Measurements from ENCODE around the gene LYPD6B.

Gene LYPD6B

DNA sequence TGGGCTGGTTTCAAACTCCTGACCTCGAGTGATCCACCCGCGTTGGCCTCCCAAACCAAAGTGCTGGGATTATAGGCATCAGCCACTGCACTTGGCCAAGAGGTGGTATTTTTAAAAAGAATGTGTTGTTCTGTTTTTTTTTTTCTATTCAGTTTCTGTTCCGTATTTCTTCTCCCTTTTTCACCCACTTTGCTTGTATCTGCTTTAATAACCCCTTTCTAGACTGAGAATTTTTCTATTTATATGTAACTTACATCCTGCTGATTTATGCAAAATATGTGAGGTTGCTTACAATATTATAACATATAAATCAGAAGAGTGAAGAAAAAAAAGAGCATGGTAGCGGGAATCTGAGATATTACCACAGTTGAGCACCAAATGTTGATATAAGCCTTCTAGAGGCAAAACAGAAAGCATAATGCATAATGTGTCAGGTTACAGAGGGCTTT lies 17.2 kb upstream of the LYPD6B start:
- DNase-seq (ENCODE audit: low read depth) = no peak
- no peak overlapping the region for H3K4me3 ChIP-seq (ENCODE audit: low read length)
- TF ChIP-seq, protein P1, sequence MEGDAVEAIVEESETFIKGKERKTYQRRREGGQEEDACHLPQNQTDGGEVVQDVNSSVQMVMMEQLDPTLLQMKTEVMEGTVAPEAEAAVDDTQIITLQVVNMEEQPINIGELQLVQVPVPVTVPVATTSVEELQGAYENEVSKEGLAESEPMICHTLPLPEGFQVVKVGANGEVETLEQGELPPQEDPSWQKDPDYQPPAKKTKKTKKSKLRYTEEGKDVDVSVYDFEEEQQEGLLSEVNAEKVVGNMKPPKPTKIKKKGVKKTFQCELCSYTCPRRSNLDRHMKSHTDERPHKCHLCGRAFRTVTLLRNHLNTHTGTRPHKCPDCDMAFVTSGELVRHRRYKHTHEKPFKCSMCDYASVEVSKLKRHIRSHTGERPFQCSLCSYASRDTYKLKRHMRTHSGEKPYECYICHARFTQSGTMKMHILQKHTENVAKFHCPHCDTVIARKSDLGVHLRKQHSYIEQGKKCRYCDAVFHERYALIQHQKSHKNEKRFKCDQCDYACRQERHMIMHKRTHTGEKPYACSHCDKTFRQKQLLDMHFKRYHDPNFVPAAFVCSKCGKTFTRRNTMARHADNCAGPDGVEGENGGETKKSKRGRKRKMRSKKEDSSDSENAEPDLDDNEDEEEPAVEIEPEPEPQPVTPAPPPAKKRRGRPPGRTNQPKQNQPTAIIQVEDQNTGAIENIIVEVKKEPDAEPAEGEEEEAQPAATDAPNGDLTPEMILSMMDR (conservative IDR thresholded peaks at IDR 0.05; ENCODE audit: low read depth, low read length) = no peak

DNA sequence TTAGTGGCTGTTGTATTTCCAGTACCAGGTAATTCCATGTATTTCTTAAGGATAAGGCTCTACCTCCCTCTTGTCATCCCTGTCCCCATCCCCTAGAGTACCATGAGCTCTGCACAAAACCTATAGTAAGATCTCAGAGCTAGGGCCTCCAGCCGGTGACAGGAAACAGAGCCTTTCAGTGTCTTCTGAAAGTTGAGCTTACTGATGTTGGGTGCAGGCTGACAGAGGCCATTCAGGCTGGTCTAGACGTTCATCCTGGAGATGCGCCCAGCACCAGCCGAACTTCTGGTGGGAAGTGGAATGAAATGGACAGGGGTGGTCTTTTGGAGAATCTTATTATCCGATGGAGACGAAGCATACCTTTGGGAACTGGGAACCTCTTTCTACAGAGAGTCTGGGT lies 16.7 kb upstream of the LYPD6B start:
- H3K4me3 ChIP-seq (ENCODE audit: low read length) = no peak overlapping the region
- DNase-seq (ENCODE audit: low read depth) = no peak
- TF ChIP-seq, protein P1 (conservative IDR thresholded peaks at IDR 0.05; ENCODE audit: low read depth, low read length) = no peak

DNA sequence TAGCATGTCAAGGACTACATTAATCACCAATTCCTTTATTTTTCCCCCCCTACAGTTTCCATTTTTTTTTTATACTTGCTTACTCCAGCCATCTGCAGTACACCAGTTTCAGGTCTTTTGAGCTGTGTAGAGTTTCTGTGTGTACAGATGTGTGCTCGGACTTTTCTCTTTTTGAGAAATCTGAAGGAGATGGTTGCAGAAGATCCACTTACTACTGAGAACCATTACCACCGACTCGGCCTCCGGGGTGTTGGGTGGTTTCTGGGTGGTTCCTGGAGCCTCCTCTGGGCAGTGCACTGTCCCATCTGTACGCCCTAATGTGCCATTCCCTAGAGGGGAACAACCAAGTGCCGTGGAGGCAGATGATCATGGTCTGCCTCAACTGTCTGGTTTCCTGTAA lies 15.4 kb upstream of the LYPD6B start:
- no peak overlapping the region for H3K4me3 ChIP-seq (ENCODE audit: low read length)
- TF ChIP-seq, protein P1 (conservative IDR thresholded peaks at IDR 0.05; ENCODE audit: low read depth, low read length) = no peak
- no peak for DNase-seq (ENCODE audit: low read depth)

DNA sequence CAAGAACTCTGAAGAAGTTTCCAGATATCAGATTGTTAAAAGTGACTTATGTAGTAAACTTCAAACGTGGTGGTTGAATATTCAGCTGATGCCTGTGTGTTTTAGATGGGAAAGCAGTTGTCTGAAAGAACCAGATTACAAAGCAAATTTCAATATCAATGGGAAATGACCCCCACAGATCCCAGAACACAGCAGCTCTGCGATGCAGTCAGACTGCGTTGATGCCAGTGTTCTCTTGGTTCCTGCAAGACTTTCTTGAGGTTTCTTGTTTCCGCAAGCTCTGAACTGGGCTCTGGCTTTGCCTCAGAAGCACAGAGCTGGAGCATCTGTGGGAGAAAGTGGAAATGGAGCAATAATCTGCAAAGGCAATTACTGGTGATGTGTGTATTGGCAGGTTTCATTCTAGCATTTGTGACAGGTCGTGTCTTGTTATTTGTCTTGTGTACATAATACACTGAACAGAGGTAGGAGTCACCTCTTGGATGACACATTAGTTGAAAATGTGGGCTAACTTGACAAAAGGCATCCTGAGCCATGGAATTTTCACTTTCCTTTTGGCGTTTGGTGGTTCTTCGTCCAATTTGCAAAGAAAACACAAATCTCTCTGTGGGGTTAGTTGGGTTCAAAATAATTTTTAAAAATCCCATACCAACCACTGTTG lies 10.8 kb upstream of the LYPD6B start:
- TF ChIP-seq, protein P1 (conservative IDR thresholded peaks at IDR 0.05; ENCODE audit: low read depth, low read length) = no peak
- no peak overlapping the region for H3K4me3 ChIP-seq (ENCODE audit: low read length)
- no peak for DNase-seq (ENCODE audit: low read depth)

DNA sequence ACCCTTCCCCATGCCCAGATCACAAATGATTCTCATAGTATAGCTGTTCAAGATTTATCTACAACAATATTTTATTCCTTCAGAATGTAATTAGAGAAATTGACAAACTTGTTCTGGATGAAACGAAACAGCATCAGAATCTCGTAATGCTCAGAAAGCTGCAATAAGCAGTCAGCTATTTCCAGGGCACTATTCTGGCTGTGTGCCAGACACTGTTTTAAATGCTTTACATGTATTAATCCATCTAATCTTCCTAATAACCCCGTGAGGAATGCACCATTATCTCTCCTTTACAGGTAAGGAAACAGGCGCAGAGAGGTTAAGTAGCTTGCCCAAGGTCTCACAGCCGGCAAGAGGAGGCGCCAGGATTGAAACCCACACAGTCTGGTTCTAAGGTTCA lies 10.1 kb upstream of the LYPD6B start:
- TF ChIP-seq, protein P1 (conservative IDR thresholded peaks at IDR 0.05; ENCODE audit: low read depth, low read length) = no peak
- H3K4me3 ChIP-seq (ENCODE audit: low read length) = no peak overlapping the region

DNA sequence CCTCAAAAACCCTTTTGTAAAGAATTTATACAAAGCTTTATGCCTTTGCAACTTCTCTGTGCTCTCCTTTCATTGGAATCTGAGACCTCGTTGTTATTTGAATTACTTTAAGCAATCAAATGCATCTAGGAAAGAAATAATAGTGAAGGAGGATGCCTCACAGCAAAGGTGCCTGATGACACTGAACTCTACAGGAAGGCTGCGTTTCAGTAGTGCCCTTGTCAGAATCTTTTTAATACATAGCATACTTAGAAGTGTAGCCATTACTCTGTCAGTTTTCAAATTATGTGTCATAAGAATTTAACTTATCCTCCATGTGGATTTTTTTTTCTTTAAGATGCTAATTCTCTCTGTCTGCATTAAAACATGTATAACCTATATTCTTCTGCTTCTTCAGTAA lies 9.6 kb upstream of the LYPD6B start:
- DNase-seq (ENCODE audit: low read depth) = no peak
- TF ChIP-seq, protein P1 (conservative IDR thresholded peaks at IDR 0.05; ENCODE audit: low read depth, low read length) = no peak
- no peak overlapping the region for H3K4me3 ChIP-seq (ENCODE audit: low read length)

More for the DNA sequence above, 10.1 kb upstream of the LYPD6B start:
- no peak for DNase-seq (ENCODE audit: low read depth)

DNA sequence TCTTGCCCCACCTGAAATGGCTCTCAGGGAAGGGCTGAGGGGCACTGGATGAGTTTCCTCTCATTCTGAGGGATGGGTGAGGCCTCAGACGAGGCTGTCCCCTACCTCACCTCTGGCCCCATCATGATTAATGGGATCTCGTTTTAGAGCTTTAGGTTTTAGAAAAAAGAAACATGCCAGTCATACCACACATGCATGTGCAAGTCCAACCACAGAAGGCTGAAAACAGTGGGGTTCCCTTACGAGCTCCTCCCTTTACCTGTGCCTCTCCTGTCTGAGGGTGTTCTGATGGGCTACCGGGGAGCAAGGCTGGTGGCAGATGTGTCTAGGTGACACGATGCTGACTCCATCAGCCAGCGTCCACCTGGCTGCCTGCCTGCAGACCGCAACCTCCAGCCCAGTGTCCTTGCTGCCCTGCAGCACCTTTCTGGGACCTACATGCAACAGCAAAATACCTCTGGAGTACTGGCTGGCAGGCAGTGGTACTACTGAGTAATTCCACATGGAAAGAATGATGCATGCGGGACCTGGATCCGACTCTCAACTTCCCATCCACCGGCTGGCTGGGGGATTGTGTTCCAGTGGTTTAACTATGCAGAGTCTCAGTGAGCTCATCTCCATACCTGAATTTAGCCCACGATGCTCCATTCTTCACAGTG lies 9.1 kb upstream of the LYPD6B start:
- H3K4me3 ChIP-seq (ENCODE audit: low read length) = no peak overlapping the region
- TF ChIP-seq, protein P1 (conservative IDR thresholded peaks at IDR 0.05; ENCODE audit: low read depth, low read length) = no peak
- no peak for DNase-seq (ENCODE audit: low read depth)
